ENCODE results near the gene ARNT2. TPM values are rescaled to one million over a fixed set of nuclear protein-coding genes. Genes with fewer than 3 reads are reported as not detected.

Gene ARNT2
- total and polyA plus RNA-seq, 4 donors: 2.0 to 12.2 (median 5.5) TPM

GRCh38 chr15:80568876-80569605, 164.9 kb downstream of the ARNT2 start:
- Histone ChIP-seq H3K4me3 (no peak overlapping the region), H3K9me3 (ENCODE audit: control insufficient read depth in 4 of 4, insufficient read depth in 3 of 4, low read length in 3 of 4) (no peaks in the 10 kb centered on the region), H3K27me3 (ENCODE audit: control insufficient read depth in 3 of 3, insufficient read depth in 3 of 3, low read length in 2 of 3) (no peaks in the 10 kb centered on the region), H3K36me3 (ENCODE audit: control insufficient read depth in 4 of 4, insufficient read depth in 4 of 4, low read length in 4 of 4) (peaks cover 0 to 27% (median 7%) of the 10 kb centered on the region in 4 donors), H3K9ac (ENCODE audit: insufficient read depth in 1 of 2, low read length in 2 of 2) (no peak overlapping the region), H3K4me1 (ENCODE audit: control insufficient read depth in 5 of 5, insufficient read depth in 5 of 5, low read length in 5 of 5) (peaks cover 0 to 17% (median 2%) of the 10 kb centered on the region in 5 donors), H3K27ac (ENCODE audit: low read depth in 1 of 2, low read length in 1 of 2) (no peak overlapping the region)
- no peak for TF ChIP-seq CTCF (IDR thresholded peaks at IDR 0.05; ENCODE audit: control extremely low read depth, extremely low read depth)
- 82 to 92% methylated on average over 20 of the region's 20 CpGs for WGBS, 2 donors
- no peak for ATAC-seq (ENCODE audit: insufficient read depth, low FRiP score)
- DNase-seq: no peak

- peaks cover 0 to 31% (median 9%) of the 10 kb centered on the region in 4 donors for H3K36me3 ChIP-seq (ENCODE audit: control insufficient read depth in 4 of 4, insufficient read depth in 4 of 4, low read length in 4 of 4)
- 95 to 99% methylated on average over 4 of the region's 4 CpGs for WGBS, 2 donors
- no peak overlapping the region for H3K9ac ChIP-seq (ENCODE audit: insufficient read depth in 1 of 2, low read length in 2 of 2)
- no peak for DNase-seq
- no peak for TF ChIP-seq CTCF (IDR thresholded peaks at IDR 0.05; ENCODE audit: control extremely low read depth, extremely low read depth)
- no peak overlapping the region for H3K4me3 ChIP-seq
- no peak for ATAC-seq (ENCODE audit: insufficient read depth, low FRiP score)
- peaks cover 0 to 22% (median 4%) of the 10 kb centered on the region in 5 donors for H3K4me1 ChIP-seq (ENCODE audit: control insufficient read depth in 5 of 5, insufficient read depth in 5 of 5, low read length in 5 of 5)
- H3K27ac ChIP-seq (ENCODE audit: low read depth in 1 of 2, low read length in 1 of 2): no peak overlapping the region
- no peaks in the 10 kb centered on the region for H3K27me3 ChIP-seq (ENCODE audit: control insufficient read depth in 3 of 3, insufficient read depth in 3 of 3, low read length in 2 of 3)
- H3K9me3 ChIP-seq (ENCODE audit: control insufficient read depth in 4 of 4, insufficient read depth in 3 of 4, low read length in 3 of 4): no peaks in the 10 kb centered on the region
Observed at GRCh38 chr15:80569656-80570055, 165.5 kb downstream of the ARNT2 start.

GRCh38 chr15:80570553-80570952, 166.4 kb downstream of the ARNT2 start:
- TF ChIP-seq CTCF (IDR thresholded peaks at IDR 0.05; ENCODE audit: control extremely low read depth, extremely low read depth): no peak
- H3K4me1 ChIP-seq (ENCODE audit: control insufficient read depth in 5 of 5, insufficient read depth in 5 of 5, low read length in 5 of 5): peaks cover 0 to 22% (median 4%) of the 10 kb centered on the region in 5 donors
- H3K4me3 ChIP-seq: no peak overlapping the region
- no peak overlapping the region for H3K9ac ChIP-seq (ENCODE audit: insufficient read depth in 1 of 2, low read length in 2 of 2)
- H3K9me3 ChIP-seq (ENCODE audit: control insufficient read depth in 4 of 4, insufficient read depth in 3 of 4, low read length in 3 of 4): no peaks in the 10 kb centered on the region
- DNase-seq (peak in 1 of 3 donors; percentile 1), ATAC-seq (ENCODE audit: insufficient read depth, low FRiP score) (no peak)
- 80 to 86% methylated on average over 6 of the region's 6 CpGs for WGBS, 2 donors
- H3K36me3 ChIP-seq (ENCODE audit: control insufficient read depth in 4 of 4, insufficient read depth in 4 of 4, low read length in 4 of 4): peaks cover 0 to 38% (median 12%) of the 10 kb centered on the region in 4 donors
- no peak overlapping the region for H3K27ac ChIP-seq (ENCODE audit: low read depth in 1 of 2, low read length in 1 of 2)
- H3K27me3 ChIP-seq (ENCODE audit: control insufficient read depth in 3 of 3, insufficient read depth in 3 of 3, low read length in 2 of 3): no peaks in the 10 kb centered on the region
